HG03066 (cell line): Measurements from ENCODE around the gene INSR.
"Not testable (repeated sequence)": the region's sequence is repeated elsewhere in the genome, so short reads cannot be mapped to it uniquely, and the experiment has no call there.

Source experiments
- ATAC-seq: cut with Tn5 transposase; IDR thresholded peaks from one replicate; pipeline ENCODE4 v1.9.1; 2021; ENCODE audit warnings: low read depth; ENCODE audit not compliant: unreplicated experiment

The INSR gene

DNA sequence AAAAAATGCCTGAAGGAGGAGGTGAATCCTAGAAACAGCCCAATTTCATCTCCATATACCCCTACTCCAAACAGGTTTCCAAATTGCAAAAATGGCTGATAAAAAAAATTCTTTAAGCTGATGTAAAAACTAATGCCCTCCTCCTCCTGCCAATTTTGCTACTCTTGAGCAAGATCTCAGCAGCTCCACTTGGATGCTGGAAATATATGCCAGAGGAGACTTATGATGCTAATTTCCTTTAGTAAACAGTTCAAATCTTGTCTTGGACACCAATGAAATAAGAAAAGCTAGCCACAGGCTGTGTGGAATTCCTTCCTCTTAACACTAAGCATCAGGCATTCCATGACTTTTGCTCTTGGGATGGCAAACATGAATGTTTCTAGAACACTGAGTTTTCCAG is 67.5 kb downstream of the INSR start:
- ATAC-seq: no peak

DNA sequence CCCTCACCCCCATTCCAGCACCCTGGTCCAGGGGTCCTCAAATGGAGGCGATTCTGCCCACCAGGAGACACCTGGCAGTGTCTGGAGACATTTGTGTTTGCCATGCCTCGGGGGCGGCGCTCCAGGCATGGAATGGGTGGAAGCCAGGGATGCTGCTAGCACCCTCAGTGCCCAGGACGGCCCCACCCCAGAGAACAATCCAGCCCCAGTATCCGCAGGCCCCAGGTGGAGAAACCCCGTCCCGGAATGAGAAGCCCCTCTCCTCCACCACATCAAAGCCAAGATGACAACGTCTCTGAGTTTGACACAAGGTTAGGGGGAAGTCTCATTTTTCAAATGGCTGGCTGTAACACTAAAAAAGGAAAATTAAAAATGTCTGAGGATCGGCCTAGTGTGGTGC is 68.5 kb downstream of the INSR start:
- ATAC-seq: no peak

DNA sequence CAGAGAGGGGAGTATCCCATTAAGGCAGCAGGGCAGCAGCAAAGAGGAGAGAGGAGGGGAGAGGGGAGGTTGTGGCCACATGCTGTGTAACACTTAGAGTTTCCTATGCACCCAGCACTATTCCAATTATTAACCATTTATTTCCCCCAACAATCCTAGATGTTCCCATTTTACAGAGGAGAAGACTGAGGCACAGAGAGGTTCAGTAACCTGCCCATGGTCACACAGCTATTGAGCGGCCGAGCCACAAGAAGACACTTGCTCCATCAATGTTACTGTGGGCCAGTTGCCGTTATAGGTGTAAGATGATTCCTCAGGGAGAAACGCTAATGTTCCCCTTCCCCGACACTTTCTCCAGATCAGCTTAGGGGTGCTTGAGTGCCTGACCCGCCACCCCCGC is 69.2 kb downstream of the INSR start:
- no peak for ATAC-seq

DNA sequence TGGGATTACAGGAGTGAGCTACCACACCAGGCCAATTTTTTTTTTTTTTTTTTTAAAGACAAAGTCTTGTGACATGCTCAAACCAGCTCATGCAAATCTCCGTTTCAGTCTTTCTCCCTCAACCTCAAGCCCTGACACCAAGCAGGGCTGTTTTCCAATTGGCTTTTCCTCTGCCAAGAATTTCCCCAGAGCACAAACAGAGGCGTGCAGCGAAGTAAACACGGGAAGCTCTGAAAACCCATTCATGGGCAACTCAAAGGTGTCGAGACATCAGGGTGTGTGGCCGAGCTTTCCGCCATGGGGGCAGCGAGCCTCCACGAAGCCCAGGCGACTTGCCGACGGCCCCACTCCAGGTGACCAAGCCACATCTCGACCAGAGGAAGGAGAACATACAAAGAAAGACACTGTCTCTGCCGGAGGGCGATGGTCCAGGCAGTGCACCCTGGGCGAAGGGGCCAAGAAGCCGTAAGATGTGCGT is 70.0 kb downstream of the INSR start:
- ATAC-seq: no peak

DNA sequence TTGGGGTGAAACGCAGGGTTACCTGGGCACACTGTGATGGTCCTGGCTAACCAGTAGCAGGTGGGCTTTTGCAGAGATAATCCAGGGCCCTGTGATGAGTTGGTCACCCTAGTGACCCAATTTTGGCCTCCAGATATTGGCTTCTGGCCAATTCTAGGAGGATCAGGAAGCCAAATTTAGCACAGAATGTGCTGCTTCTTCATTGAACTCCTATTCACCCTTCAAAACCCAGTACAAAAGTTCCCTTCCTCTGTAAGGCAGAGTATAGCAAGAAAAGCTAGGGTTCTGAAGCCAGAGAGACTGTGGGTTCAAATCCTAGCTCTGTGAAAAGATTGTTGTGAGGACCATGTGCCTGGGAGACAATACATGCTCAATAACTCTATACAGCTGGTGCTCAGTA is 70.8 kb downstream of the INSR start:
- no peak for ATAC-seq

DNA sequence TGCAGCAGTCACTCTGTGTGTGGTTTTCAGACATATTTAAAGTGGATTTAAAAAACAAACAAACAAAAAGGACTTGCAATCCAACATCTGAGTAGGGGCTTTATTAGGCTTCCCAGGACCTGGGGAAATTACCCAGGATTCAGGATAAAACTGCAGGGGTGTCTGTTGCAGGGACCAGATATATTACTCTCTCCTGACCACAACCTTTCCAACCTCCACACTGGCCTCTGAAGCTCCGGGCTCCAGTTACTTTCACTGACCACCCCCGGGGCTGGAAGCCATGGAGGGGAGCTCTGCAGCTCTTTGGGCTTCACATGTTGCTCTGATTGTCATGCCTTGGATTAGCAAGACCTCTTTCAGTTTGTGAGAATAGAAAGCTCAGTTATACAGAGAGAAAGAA is 75.2 kb downstream of the INSR start:
- ATAC-seq: no peak

DNA sequence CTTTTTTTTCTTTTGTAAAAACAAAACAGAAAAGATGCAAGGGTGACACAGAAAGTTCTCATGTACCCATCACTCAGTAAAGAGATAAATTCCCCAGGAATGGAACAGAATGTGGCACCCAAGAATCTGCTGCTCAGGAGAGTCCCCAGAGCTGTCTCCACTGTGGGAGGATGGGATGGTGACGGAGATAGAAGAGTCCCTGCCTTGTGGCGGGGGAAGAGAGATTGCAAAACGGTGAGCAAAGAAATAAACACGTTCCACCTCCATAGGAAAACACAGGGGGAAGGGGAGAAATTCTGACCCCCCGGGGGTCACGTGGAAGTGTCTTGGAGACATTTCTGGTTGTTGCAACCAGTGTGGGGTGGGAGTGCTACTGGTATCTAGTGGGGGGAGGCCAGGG is 76.4 kb downstream of the INSR start:
- ATAC-seq: no peak

DNA sequence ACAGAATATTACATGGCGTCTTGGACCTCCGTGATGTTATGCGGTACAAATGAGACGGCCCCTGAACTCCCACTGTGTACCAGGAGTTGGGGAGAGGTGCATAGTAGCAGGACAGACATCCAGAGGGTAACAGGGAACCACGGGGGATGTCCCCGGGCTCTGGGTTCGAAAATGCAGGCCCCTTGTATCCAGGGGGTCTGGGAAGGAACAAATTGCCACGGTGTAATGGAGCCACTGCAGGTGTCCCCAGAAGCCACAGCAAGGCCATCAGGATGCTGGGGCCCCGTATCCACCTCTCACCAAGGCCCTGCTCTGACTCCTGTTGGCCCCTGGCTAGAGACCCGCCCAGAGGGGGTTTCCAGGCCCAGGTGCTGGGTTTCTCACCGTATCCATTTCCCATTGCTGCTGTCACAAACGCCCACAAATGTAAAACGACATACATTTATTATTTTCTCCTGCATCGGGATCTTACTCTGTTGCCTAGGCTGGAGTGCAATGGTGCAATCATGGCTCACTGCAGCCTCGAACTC is 77.8 kb downstream of the INSR start:
- ATAC-seq: no peak

DNA sequence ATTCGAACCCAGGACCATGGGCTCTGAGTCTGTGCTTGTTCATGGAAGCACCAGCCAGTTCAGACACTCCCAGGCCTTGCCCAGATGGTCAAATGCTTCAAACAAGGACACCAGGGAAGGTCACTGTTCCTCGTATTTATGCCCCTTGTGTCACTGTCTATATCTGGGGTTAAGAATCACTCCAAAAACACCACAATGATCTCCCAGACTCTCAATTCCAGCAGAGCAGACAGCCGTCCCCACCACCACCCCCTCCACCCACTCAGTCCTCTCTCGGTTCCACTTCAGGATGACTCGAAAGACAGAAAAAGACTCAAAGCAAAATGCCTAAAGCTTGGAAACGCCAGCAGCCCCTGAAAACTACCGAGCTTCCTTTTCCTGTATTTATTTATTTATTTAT is 79.0 kb downstream of the INSR start:
- ATAC-seq: no peak

DNA sequence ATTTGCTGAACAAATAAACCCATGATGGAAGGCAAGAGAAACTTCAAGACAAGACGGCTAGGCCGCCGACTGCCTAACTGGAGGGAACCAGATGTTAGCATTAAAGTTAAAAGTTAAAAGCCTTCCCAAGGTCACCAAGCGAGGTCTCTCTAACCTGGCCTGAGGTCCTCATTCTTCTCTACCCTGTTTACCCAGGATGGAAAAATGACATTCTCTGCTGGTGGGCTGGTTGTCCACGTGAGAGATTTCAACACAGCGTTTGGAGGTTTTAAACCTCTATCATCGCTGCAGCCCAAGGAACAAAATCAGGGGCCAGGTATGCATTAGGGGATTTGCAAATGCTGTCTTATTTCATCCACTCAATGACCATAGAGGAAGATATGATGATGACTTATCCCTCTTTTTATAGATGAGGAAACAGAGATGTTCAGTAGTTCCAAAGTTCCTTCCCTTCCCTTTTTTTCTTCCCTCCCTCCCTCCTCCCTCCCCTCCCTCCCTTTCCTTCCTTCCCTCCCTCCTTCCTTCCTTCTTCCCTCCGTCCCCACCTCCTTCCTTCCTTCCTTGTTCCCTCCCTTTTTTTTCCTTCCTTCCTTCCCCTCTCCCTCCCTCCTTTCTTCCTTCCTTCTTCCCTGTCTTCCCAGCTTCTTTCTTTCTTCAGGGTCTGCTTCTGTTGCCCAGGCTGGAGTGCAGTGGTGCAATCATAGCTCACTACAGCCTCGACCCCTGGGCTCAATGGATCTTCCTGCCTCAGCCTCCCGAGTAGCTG is 79.7 kb downstream of the INSR start:
- ATAC-seq: no peak

DNA sequence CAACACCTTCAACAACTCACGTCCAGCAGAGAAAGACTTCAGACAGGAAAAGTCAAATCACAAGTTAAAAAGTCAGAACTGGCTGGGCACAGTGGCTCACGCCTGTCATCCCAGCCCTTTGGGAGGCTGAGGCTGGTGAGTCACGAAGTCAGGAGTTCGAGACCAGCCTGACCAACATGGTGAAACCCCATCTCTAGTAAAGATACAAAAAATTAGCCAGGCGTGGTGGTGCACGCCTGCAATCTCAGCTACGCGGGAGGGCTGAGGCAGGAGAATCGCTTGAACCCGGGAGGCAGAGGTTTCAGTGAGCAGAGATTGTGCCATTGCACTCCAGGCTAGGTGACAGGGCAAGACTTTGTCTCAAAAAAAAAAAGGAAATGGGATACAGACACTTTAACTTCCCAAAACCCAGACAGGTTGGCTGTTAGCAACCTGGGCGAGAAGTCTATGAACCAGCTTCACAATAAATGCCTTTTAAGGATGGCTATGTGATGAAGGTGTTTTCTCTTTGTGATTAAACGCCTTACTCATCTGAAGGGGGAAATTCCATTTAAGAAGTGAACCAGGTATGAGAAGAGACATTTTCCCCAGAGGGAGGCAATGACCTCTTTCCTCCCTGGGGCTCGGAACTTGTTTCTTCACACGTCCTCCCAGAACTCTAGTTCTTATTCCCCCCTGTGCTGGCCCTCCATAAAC is 80.4 kb downstream of the INSR start:
- no peak for ATAC-seq

DNA sequence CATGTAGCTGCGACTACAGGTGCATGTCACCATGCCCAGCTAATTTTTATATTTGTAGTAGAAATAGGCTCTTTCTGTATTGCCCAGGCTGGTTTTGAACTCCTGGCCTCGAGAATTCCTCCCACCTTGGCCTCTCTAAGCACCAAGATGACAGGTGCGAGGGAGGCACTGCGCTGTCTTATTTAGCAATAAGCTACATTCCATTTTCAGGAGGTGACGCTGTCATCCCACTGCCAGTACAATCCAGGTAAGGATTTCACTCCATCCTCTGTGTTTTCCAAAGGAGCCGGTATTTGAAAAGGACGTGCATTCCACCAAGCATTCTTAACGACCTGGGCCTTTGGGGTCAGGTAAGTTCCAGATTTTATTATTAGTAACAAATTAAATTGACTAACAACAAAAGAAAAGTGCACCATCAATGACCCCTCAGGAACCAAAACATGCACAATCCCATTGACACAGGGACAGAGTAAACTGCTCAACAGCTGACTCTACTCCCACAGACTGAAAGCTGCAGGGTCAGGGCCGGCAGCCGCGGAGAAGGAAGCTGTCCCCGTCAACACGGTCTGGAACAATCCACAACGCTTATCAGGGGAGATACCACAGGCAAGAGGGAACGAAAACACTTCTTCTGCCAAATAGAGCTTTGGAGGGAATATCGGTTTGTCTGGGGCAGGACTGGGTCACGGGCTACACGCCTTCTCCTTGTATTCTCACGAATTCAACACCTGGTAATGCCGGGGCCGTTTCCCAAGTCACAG is 82.8 kb downstream of the INSR start:
- no peak for ATAC-seq

DNA sequence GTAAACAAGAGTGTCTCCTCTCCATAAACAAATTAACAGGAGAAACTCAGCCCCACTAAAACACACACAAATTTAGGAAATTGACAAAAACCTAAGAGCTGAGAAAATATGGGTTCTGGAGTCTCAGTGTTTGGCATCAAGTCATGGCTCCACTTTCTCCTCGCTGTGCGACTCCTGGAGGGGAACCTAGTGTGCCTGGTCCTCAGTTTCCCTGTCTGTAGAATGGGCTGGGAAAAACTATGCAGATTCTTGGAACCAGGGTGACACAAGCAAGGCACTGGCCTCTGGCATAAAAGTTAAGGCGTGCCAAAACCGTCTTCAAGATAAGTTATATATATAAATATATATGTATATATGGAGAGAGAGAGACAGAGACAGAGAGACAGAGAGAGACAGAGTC is 83.9 kb downstream of the INSR start:
- ATAC-seq: no peak

DNA sequence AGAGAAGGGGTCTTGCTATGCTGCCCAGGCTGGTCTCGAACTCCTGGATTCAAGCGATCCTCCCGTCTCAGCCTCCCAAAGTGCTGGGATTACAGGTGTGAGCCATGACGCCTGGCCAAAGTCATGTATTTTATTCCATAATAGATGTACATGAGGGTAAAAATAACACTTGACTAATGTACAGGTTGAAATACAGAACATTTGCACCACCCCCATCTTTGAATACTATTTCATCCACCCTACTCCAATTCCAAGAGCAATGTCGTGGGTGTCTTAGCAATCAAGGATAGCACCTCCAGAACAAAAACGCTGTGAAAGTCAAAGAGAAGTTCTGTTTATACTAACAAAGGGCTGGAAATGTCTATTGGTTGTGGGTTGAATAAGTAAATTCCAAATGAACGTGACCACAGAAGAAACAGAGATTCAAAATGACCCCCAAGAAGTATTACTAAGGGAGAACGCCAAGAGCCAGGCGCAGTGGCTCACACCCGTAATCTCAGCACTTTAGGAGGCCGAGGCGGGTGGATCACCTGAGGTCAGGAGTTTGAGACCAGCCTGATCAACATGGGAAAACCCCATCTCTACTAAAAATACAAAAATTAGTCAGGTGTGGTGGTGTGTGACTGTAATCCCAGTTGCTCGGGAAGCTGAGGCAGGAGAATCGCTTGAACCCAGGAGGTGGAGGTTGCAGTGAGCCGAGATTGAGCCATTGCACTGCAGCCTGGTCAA is 84.5 kb downstream of the INSR start:
- ATAC-seq: not testable (repeated sequence)

DNA sequence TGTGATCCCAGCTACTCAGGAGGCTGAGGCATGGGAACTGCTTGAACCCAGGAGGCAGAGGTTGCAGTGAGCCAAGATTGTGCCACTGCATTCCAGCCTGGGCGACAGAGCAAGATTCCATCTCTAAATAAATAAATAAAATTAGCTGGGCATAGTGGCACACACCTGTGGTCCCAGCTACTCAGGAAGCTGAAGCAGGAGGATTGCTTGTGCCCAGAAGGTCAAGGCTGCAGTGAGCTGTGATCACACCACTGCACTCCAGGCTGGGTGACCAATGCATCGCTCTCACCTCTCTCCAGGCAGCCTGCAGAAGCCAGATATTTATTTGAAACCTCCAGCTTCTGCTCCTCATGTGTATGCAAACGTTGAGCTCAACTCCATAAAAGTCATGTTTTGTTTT is 85.2 kb downstream of the INSR start:
- ATAC-seq: not testable (repeated sequence)

DNA sequence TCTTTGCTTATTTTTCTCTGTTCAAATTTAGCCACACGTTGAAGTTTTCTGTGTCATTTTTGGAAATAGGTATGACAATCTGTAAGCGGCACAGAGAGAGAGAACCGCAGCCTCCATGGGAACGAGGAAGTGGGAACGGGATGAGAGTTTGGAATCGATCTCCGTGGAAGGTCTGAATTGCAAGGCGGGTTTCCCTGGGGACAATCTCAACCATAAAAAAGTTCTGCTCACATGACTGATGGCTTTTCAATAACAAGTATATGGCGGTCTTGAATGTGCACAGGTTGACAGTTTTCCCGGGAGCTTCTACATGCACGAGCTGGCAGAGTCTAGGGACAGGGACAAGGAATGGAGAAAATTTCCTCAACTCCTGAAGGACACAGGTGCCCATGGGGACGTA is 90.9 kb downstream of the INSR start:
- ATAC-seq: no peak

DNA sequence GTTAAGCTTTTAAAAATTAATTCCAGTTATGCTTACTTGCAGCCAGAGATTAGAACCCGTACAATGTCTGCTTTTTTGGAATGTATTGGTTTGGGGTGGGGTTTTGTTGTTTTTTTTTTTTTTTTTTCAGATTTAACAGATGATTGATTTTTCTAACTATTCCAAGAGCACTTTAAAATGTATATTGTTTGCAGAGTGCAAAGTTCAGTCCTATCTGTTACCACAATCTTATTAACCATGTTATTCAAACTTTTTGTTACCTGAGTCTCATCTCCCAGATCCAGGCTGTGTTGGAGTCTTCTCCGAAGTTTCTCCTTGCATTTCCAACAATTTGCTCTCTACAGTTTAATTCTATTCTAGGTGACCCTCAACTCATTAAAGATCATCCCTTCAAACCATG is 91.3 kb downstream of the INSR start:
- no peak for ATAC-seq

DNA sequence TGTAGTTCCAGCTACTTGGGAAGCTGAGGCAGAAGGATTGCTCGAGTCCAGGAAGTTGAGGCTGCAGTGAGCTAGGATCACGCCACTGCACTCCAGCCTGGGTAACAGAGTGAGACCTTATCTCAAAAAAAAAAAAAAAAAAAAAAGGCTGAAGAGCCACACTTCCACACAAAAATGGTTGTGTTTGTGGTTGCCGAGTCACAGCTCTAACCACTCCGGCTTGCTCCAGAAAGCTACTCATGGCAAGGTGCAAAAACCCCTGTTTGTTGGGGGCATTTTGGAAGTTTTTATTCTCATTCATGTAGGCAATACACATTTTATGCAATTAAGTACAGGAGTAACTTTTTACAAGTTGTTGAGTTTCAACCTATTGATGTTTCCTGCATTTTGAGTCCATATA is 93.5 kb downstream of the INSR start:
- no peak for ATAC-seq

DNA sequence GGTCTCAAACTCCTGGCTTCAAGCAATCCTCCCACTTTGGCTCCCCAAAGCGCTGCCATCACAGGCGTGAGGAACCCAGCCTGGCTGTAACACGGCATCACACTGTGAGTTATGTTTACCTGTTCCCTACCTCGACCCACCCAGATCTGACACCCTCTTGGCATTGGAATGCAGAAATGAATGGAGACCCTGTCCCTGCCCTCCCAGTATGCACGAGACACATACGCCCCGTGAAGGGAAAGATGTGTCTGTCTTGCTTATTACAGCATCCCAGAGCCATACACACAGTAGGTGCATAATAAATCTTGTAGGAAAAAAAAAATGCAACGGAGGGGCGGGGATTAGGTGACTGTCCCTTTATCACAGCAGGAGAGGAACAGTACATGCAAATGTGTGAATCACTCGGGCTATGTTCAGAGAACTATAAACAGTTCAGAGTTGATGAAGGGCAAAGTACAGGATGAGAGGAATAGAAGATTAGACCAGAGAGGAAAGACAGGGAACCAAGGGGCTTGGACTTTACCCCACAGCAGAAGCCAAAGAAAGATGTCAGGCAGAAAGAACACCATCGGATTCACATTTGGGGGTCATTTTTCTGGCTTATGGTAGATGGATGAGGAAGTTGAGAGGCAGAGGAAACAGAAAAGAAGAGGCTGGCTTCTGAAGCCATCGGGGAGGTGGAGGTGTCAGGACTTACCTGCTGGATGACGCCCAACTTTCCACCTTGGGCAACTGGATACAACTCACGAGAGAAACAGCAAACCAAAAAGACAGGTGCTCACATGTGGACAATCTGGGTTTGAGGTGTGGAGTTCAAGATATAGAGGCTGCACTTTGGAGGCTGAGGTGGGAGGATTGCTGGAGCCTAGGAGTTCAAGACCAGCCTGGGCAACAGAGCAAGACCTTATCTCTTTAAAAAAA is 94.3 kb downstream of the INSR start:
- ATAC-seq: no peak
